Activated CD4-positive, alpha-beta T cell treated with anti-CD3 and anti-CD28 coated beads, Interleukin-2, amount 50 U/mL, for 16 hours (primary cell): ENCODE results near the gene SOX13.

Source experiments
- DNase-seq: peaks from one replicate; pipeline ENCODE4 v3.0.0-alpha.2; 2020

Gene SOX13

DNA sequence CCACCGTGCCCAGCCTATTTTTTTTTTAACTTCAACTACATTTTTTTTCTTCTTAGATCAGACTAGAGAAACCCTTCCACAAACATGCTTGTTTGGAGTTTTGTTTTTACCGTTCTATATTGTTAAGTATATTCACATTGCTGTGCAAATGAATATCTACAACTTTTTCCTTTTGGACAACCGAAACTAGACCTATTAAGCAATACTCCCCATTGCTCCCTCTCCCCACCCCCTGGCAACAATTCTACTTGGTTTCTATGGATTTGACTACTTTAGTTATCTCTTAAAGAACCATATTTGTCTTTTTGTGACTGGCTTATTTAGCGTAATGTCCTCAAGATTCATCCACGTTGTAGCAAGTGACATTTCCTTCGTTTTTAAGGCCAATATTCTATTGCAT, 59.8 kb downstream of the SOX13 start:
- no peak for DNase-seq

DNA sequence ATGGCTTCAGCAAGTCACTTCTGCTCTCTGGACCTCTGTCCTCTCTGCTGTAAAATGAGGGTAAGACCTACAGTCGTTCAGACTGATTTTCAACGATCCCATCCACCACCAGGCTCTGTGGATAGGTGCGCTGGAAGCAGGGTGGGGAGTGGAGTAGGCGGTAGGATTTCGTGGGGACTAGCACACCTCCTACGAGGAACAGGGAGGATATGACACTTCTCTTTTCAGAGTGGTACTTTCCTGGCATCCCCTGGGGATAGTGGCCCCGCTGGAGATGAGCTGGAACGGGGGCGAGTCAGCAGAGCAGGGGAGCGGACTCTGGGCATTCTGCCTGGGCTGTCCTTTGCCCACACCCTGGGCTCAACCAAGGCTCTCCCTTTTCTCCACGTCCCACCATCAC, 61.2 kb downstream of the SOX13 start:
- no peak for DNase-seq

DNA sequence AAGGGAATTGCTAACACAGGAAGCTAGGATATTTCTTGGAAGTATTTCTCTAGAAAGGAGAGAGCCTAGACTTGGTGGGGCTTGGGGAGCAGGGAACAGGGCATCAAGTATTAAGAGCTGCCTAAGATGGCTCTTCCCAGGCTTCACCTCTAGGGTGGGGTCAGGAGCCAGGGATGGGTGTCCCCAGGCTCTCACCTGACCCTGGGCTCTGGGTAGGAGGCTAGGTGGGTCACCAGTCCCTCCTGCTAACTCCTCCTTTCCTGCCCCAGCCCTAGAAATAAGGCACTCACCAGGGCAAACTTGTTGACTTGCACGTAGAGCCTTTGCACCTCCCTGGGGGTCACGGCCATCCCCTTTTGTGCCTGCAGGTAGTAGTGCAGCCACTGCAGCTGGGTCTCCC, 63.9 kb downstream of the SOX13 start:
- no peak for DNase-seq

DNA sequence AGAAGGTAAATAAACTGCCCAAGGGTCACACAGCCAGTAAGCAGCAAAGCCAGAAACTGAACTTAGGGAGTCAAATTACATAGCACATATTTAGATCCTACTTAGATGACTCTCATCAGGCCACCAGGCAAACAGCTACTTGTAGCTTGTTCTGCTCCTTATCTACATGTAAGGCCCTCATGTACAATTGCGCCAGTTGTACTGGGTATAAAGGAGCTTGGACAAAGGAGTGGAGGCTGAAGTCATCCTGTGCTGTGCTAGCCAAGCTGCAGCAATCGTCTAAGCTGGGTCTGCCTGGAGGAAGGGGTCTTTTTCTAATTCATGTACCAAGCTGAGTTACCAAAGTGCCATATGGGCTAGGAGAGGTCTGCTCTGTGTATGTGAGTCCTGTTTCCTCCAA, 66.2 kb downstream of the SOX13 start:
- DNase-seq = no peak

DNA sequence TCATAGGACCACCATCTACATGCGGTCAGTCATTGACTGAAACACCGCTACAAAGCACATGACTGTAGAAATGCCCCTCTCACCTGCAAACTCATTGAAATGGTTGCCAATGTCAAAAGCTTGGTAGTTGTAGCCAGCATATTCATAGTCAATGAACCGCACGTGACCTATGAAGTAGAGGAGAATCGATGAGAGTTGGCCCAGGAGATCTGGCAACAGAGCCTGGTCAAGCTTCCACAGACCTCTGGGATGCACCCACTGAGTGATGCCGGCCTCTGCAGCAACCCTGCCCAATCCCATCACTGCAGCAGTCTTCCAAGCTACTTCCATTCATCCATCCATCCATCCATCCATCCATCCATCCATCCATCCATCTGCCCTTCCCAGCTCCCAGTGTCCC, 67.0 kb downstream of the SOX13 start:
- no peak for DNase-seq

DNA sequence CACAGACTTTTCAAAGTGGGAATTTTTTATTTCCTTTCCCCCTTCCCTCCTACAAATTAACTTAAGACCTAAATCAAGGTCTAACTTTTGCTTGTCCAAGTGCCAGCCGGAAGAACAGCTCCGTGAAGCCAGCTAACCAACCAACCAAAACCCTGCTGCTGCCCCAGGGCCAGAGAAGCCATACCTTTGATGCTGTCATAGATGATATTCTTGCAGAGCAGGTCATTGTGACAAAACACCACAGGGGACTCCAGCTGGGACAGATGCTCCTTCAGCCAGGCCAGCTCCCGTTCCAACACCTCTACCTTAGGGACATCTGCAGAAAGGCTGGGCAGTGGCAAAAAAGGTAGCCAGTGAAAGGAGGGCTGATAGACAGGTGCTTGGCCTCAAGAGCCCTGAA, 68.2 kb downstream of the SOX13 start:
- DNase-seq = no peak

DNA sequence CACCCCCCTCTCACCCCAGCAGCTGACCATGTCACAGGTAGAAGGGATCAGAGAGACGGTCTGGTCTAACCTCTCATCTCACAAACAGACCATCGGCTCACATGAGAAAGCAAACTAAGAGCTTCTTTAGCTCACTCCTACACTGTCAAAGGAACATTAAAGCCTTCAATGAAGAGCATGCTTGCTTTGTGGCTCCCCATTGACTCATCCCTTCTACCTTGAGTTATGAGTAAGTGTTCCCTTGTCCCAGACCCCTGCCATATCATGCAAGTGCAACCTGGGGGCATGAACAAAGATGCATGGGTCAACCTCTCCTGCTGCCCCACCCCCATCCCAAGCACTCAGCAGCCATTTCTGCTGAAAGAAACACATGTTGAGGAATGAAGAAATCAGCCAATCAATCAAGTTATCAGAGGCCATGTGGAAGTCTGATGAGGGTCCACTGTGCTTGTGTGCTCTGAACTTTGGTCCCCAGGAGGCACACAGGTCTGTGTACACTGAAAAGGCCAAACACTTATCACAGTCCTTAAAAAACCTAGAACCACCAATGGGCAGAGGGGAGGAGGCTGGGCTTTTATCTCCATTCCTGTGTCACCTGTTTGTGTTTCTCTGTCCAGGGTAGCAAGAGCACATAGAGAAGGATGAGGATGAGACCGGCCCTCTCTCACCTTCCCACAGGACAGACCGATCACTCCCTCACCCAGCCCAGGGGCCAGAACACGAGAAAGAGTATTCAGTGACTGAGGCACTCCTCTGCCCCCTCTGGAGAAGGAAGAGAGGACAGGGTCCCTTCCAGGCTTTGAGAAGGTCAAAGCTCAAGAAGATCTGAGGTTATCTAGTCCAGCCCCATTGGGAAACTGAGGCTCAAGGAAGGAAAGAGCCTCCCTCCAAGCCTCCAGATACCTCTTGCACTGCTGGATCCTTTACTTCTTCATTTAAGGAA, 69.4 kb downstream of the SOX13 start:
- no peak for DNase-seq

DNA sequence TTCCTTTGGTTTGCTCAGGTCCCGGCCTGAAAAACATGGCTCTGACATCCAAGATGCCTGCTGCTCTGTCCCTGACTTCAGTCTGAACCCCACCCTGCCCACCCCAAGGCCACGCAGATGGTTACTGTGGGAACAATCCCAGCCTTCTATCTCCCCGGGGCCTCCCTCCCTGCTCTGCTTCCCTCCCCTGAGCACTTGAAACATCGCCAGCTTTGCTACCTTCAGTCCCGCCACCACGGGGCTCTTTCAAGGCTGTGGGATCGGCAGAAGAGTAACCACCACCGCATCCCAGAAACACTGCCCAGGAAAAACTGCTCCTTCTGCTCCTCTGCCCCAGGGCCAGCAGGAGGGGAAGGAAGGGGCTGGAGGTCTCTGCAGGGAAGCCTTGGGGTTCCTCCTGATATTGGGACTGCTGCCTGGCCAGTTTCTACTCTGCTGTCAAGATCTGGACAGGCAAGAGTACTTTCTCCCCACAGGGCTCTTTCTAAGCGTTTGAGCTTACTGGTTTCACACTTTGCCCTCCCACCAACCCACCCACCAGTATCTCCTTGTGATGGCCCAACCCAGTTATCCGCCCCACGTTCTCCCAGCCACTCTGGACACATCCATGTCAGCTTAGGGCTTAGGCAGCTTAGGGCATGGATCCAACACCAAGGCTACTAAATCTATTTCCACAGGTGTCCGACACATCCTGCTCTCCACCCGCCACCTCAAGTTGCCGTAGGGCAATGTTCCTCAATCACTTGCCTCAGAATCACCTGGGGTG, 70.5 kb downstream of the SOX13 start:
- DNase-seq = no peak

DNA sequence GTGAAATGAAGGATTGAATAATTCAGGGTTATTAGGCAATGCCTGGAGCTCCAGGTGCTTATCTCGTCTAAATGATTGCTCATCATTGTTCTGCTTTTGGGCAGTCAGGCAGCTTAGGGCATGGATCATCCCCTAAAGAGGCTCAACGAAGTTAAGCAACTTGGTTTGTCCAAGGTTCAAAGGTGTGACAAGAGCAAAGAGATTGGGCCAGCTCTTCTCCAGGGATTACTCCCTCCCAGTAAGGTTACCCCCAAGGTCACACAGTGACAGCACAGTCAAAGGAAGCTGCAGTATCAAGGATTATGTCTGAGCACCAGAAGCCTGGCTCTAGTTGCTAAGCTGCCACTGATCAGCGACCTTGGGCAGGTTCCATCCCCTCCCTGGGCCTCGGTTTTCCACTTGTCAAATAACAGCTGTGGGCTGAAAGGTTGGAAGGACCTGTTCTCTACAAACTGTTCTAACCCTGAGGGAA, 72.2 kb downstream of the SOX13 start:
- DNase-seq = no peak

DNA sequence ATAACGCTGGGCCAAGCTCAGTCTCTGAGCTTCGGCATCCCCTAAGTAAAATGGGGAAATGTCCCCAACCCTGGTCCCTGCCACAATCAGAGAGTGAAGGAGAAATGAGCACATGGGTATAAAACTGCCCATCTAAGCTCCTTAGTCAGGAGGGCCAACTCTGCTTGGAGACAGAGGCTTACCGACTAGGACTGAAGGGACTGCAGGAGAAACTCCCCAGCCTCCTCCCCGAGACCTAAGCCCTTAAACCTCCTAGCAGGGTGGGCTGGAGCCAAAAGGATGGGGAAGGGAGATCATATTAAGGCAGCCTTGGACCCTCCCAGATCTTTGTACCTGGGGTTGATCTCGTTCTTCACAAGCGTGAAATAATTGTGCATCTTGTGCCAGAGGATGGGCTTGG, 73.4 kb downstream of the SOX13 start:
- no peak for DNase-seq

DNA sequence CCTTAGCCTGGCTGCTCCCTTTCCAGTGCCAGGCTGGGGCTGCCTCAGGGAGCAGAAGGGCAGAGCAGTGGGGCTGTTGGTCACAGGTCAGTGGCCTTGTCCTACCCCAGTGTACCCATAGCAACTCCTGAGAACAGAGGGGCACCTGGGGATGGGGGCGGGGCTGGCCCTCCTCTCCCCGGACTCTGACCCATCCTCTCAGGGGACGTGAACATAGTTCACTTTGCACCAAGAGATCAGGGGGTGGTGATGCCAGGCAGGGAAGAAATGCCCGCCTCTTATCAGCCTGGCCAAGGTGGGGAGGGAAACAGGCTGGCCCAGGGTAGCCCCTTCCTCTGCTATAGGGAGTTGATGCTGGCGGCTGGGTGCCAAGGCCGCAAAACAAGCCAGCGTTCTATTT, 74.0 kb downstream of the SOX13 start:
- DNase-seq = no peak

DNA sequence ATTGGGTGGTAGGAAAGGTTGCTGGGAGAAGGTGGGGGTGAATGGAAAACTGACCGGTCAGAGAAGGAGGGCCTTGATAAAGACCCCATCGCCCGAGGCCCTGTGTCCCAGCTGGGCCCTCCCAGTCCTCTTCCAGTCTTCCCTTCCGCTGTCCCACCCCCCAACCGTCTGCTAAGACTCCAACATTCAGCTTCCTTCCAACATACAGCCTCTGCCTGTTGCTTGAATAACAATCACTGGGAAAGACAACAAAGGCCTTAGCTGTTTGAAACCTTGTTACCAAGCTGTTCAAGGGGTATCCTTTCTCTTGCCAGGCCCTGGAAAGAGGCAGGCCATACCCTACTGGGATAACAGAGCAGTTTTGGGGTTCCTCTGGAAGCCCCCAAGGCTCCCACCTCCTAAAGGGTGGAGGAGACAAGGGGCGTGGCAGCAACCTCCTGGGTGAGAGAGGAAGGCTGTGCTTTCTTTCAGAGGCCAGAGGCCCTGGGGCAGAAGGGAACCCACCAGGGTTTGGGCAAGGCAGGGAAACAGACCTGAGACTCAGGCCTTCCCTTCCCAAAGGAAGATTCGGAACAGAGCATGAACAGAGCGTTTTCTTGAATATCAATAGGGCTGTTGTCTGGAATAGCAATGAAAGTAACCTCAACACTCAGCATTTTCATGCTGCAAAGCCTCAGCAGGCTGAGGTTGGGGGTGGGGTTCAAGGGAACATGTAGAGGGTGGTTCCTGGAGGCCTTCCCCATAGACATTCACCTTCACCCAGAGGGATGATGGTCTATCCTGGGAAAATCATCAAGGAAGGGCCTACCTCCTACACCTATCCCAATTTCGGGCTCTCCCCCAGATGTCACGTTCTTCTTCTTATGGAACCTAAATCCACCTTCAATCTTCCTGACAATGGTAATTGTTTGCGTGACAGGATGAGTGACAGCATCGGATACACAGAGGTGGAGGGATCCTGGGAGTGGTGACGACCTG, 74.8 kb downstream of the SOX13 start:
- DNase-seq = no peak

DNA sequence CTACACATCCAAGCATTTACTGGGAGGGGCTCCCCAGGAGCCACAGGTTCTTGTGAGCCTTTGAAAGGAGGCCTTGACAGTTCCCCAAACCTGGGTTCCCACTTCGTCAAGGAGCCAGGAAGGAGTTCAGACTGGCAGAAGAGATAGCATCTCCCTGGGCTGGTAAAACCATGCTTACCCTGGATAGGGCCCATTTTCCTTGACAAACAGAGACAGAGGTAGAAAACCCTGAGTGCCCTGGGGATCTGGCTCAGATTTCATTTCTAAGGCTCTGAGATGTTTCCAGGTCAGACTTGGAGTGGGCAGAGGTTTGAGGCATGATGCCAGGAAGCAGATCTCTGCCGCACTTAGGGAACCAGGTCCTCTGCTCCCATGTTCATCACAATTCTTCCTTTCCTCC, 76.2 kb downstream of the SOX13 start:
- DNase-seq = no peak

DNA sequence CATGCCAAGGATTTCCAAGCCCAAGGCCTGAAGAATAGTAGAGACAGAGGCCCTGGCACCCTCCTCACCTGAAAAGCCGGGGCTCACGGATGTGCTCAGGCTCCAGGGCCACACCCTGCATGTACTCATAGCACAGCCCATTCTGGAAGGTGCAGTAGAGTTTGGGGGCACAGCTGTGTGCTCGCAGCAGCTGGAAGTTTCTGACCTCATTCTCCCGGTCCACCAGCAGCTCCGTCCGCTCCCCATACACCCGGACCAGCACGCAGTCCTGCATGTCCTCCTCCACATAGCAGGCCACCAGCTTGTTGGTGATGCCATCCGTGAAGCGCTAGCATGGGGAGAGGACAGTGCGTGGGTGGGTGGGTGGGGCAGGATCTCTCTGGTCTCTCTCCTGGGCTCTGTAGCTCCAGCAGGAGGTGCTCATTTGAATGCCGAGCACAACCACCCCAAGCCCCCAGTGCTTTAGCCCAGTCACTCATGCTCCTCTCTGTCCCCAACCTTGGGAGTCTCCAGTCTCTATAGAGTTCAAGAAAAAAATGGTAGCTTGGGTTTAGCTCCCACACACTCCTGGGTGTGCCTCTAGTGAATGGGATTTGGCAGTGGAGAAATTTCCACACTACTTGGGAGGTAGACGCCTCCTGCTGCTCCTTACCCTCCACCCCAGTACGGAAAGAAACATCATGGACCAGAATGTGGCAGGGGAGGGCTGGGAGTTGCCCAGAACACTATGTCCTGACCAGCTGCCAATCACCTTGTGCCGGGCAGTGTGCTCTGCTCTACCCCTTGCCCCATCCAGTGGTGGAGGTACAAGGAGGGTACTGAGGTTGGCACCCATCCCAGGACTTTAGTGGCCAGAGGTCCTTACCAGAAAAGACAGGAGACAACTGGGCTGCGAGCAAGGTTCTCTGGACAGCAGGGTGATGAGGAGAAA, 77.0 kb downstream of the SOX13 start:
- no peak for DNase-seq

DNA sequence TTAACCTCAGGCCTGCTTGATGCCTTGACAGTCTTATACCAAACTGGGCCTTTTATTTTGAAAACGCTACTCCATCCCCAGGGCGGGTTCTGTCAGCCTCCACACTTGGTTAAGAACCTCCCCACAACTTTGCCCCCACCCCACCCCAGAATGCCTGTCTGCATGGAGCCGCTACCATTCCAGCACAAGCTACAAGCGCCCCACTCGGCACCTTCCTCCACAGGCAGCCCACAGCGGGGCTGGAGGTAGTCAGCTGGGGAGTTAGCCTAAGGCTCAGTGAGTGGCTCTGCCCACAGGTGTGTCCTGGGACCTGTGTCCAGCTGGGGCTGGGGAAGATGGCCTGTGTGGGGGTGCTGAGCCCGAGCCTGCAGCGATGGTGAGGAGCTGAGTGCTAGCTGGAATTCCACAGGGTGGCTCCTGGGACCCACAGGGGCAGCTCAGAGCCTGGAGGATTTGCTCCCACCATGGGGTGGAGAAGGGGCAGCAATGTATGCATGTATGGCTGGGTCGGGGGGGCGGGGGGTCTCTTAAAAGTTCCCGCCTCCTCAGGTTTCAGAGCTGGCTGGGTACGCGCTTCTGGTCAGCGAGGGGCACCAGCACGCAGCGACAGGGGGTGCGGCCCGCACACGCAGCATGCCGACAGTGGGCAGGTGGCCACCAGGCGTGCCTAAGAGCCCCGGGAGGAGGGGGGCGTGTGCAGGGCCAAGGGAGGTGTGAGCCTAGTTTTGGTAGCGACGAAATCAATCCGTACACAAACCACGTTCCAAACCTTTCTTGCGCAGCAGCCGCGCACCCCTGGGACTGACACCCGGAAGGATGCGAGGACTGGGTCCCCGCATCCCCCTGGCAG, 78.0 kb downstream of the SOX13 start:
- DNase-seq = no peak

DNA sequence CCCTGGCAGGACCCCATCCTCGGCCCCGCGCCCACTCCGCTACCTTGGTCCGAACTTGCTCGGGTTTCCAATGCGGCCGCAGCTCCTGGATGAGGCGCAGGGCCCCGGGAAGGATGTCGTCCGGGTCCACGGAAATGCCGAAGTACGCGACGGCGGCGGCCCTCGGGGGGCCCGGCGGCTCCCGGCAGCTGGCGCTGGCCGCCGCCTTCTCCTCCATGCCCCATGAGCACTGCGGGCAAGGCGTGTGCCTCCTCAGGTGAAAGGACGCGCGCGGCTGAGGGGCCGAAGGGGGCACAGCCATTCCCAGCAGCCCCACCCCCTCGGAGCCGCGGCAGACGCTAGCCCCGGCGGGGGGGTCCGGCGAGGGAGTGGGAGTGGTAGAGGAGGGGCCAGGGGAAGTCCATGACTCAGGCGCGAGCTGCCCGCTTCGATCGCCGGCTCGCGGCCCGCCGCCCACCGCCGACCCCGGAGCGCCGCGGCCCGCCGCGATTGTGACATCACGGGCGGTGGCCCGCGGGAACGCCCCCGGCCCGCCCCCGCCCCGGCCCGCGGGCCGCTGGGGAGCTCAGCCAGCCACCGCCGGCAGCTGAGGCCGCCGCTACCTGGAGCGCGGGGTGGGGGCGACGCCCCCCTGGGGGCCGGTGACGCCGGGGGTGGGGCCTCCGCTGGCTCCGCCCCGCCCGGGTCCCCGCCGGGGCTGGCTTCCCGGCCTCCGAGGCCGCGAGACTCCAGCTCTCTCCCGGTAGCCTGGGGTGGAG, 78.8 kb downstream of the SOX13 start, which contains the start of gene ETNK2:
Gene ETNK2, minus strand, starts transcription at position 493 of the 758 bp plus-strand sequence. Its CDS starts 192 bp downstream, at position 301.
- DNase-seq = no peak

DNA sequence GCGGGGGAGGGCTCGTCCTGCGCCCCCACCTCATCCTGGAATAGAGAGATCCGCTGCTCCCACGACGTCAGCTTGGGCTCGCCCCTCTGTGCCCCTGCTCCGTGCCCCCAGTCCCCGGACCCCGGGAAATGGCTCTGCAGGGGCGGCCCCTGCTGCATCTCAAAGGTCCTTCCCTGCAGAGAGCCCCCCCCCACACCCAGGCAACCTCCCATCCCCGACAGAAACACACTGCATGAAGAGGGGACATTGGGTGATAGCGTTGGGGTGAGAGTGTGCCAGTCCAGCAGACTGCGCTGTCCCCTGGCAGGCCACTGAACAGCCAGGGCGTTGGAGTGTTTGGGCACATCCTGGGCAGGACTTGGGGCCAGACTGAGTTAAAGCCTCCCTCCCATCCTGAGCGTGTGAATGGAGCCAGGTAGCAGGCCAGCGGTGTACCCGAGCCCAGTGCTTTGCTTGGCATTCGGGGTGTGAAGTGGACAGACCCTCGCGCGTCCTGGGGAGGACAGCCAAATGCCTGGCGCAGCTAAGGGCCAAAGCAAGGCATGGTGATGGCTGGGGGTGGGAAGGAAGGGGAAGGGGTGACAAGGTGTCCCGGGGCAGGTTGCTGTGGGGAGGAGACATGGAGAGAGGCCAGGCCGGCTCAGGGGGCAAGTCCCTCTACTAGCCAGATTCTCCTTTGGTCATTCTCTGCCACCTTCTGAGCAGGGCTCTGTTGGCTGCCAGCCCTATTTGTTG, 79.6 kb downstream of the SOX13 start:
- no peak for DNase-seq

DNA sequence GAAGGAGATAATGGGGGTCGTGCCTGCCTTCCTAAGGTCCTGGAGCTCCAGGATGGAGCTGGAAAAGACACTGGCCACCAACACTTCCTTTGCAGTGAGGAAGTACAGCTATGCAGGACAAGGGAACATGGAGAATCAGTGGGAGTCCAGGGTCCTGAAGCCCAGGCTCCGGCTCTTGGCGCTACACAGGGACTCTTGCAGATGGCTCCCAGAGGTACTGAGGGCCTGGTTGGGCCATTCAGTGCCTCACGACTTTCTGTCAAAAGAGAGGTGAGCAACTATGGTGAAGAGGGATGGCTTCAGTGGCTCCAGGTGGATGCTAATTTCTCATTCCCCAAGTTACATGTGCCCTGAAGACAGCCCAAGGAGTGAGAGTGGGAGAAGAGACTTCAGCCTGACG, 80.8 kb downstream of the SOX13 start:
- no peak for DNase-seq
